ENCODE data around the gene PRDM1. TPM values are rescaled to one million over a fixed set of nuclear protein-coding genes. Genes with fewer than 3 reads are reported as not detected.

Gene PRDM1
- total RNA-seq (2022; extraction: Qiagen RNA extraction) = 5.0 to 6.7 TPM (median 5.5 TPM) in 5 replicates

GRCh38 chr6:106085984-106086813 is at the start of gene PRDM1:
PRDM1 (plus strand) TSS chr6:106086336; CDS start chr6:106086554, 218 bp downstream.

Other genes starting within 250 kb of the PRDM1 start
- gene ATG5, start 239.4 kb downstream of the PRDM1 start, total RNA-seq (2022; extraction: Qiagen RNA extraction) = 22.3 to 23.6 TPM (median 23.5 TPM) in 5 replicates

Data from A549 treated with AZD2906 at 1 μM for 4 hours (cell line).